ENCODE measurements around the gene ENKUR. TPM values are rescaled to one million over a fixed set of nuclear protein-coding genes. Genes with fewer than 3 reads are reported as not detected.

The ENKUR gene
- total and polyA plus RNA-seq, 10 donors: 0.03 to 1.1 (median 0.32) TPM; not detected in 3

GRCh38 chr10:24965051-24965450 lies 50.9 kb downstream of the ENKUR start:
- Histone ChIP-seq H3K9me3 (no peaks in the 10 kb centered on the region), H3K27me3 (replicated peaks in 1 of 7) (no peaks in the 10 kb centered on the region), H3K4me3 (no peak overlapping the region), H3K4me1 (no peaks in the 10 kb centered on the region), H3K27ac (no peak overlapping the region), H3K36me3 (no peaks in the 10 kb centered on the region)
- intact Hi-C loops (cut with DNase I; ENCODE audit: low total_unique reads): no loop called here
- DNase-seq: no peak
- 83 to 91% (median 84%) methylated on average over 3 of the region's 3 CpGs for WGBS, 5 donors
- TF ChIP-seq POLR2AphosphoS5 (IDR thresholded peaks at IDR 0.05) (no peak), CTCF (IDR thresholded peaks at IDR 0.05 in 8 of 11, conservative IDR thresholded peaks at IDR 0.05 in 3 of 11) (no peak), POLR2A (IDR thresholded peaks at IDR 0.05) (no peak)

GRCh38 chr10:24963521-24964041 lies 52.4 kb downstream of the ENKUR start:
- TF ChIP-seq POLR2AphosphoS5 (IDR thresholded peaks at IDR 0.05) (no peak), CTCF (IDR thresholded peaks at IDR 0.05 in 8 of 11, conservative IDR thresholded peaks at IDR 0.05 in 3 of 11) (no peak), POLR2A (IDR thresholded peaks at IDR 0.05) (no peak)
- H3K27me3 ChIP-seq (replicated peaks in 1 of 7): no peaks in the 10 kb centered on the region
- no peaks in the 10 kb centered on the region for H3K4me1 ChIP-seq
- DNase-seq: no peak
- WGBS, 5 donors: 74 to 84% (median 79%) methylated on average over 5 of the region's 5 CpGs
- H3K9me3 ChIP-seq: no peaks in the 10 kb centered on the region
- H3K27ac ChIP-seq: no peak overlapping the region
- H3K4me3 ChIP-seq: no peak overlapping the region
- no peaks in the 10 kb centered on the region for H3K36me3 ChIP-seq
- intact Hi-C loops (cut with DNase I; ENCODE audit: low total_unique reads): no loop called here

- no peaks in the 10 kb centered on the region for H3K27me3 ChIP-seq (replicated peaks in 1 of 7)
- no peaks in the 10 kb centered on the region for H3K9me3 ChIP-seq
- TF ChIP-seq POLR2AphosphoS5 (IDR thresholded peaks at IDR 0.05) (no peak), CTCF (IDR thresholded peaks at IDR 0.05 in 8 of 11, conservative IDR thresholded peaks at IDR 0.05 in 3 of 11) (no peak), POLR2A (IDR thresholded peaks at IDR 0.05) (no peak)
- intact Hi-C loops (cut with DNase I; ENCODE audit: low total_unique reads): no loop called here
- no peak for DNase-seq
- no peaks in the 10 kb centered on the region for H3K36me3 ChIP-seq
- H3K27ac ChIP-seq: no peak overlapping the region
- no peaks in the 10 kb centered on the region for H3K4me1 ChIP-seq
- H3K4me3 ChIP-seq: no peak overlapping the region
- 66 to 89% (median 86%) methylated on average over 3 of the region's 3 CpGs for WGBS, 5 donors
These were observed 53.0 kb downstream of the ENKUR start for GRCh38 chr10:24962995-24963394.

GRCh38 chr10:24961582-24961981 lies 54.4 kb downstream of the ENKUR start:
- Histone ChIP-seq H3K9me3 (no peaks in the 10 kb centered on the region), H3K36me3 (no peaks in the 10 kb centered on the region), H3K27ac (no peak overlapping the region), H3K4me3 (no peak overlapping the region), H3K4me1 (no peaks in the 10 kb centered on the region), H3K27me3 (replicated peaks in 1 of 7) (no peaks in the 10 kb centered on the region)
- TF ChIP-seq CTCF (IDR thresholded peaks at IDR 0.05 in 8 of 11, conservative IDR thresholded peaks at IDR 0.05 in 3 of 11) (no peak), POLR2AphosphoS5 (IDR thresholded peaks at IDR 0.05) (no peak), POLR2A (IDR thresholded peaks at IDR 0.05) (no peak)
- no peak for DNase-seq
- 89 to 93% (median 92%) methylated on average over 4 of the region's 4 CpGs for WGBS, 5 donors
- intact Hi-C loops (cut with DNase I; ENCODE audit: low total_unique reads): no loop called here
